Measurements from ENCODE around the gene KRTAP10-7. TPM values are rescaled to one million over a fixed set of nuclear protein-coding genes. Genes with fewer than 3 reads are reported as not detected.
A peak's percentile ranks its signal among the peaks of the same experiment; 100 is the strongest.
"Not testable (repeated sequence)": the region's sequence is repeated elsewhere in the genome, so short reads cannot be mapped to it uniquely, and the experiment has no call there.

KRTAP10-7 gene
- total RNA-seq (2016; rRNA removed; fragmentation: Illumina TruSeq; extraction: Trizol): not detected in 2 replicates
- total RNA-seq (2016; cell fraction: cytosol; rRNA removed; fragmentation: Illumina TruSeq; extraction: Trizol; ENCODE audit: low read depth): not detected in 2 replicates
- total RNA-seq (2016; cell fraction: insoluble cytoplasmic fraction; rRNA removed; fragmentation: Illumina TruSeq; extraction: Trizol): not detected in 2 replicates
- not detected in 2 replicates for total RNA-seq (2016; cell fraction: membrane; rRNA removed; fragmentation: Illumina TruSeq; extraction: Trizol)
- not detected in 2 replicates for total RNA-seq (2016; cell fraction: nucleus; rRNA removed; fragmentation: Illumina TruSeq; extraction: Trizol)
- not detected in 2 replicates for polyA plus RNA-seq (2011; rRNA removed)
- polyA plus RNA-seq (2011; cell fraction: cytosol; rRNA removed): not detected in 2 replicates
- polyA plus RNA-seq (2011; cell fraction: nucleus; rRNA removed): not detected in 2 replicates
- not detected in 2 replicates for polyA plus RNA-seq (2012)
- not detected in 2 replicates for polyA plus RNA-seq (2016; cell fraction: cytosol; fragmentation: Illumina TruSeq; extraction: Trizol; ENCODE audit: low read depth)
- polyA plus RNA-seq (2016; cell fraction: insoluble cytoplasmic fraction; fragmentation: Illumina TruSeq; extraction: Trizol; ENCODE audit: low read depth): not detected in 2 replicates
- not detected in 2 replicates for polyA plus RNA-seq (2016; cell fraction: membrane; fragmentation: Illumina TruSeq; extraction: Trizol; ENCODE audit: low read depth)
- polyA plus RNA-seq (2016; cell fraction: nucleus; fragmentation: Illumina TruSeq; extraction: Trizol; ENCODE audit: insufficient read depth, low read depth): not detected in 2 replicates
- polyA minus RNA-seq (2011; rRNA and poly(A)+ RNA removed; ENCODE audit: low replicate concordance): not detected in 2 replicates
- polyA minus RNA-seq (2011; cell fraction: cytosol; rRNA and poly(A)+ RNA removed): not detected in 2 replicates
- polyA minus RNA-seq (2011; cell fraction: nucleus; rRNA and poly(A)+ RNA removed): not detected in 2 replicates
- not detected for Bru-seq, nascent RNA
- not detected for BruChase-seq, experiment 1, labeled RNA remaining after a 6-hour chase
- not detected for BruChase-seq, experiment 2, labeled RNA remaining after a 2-hour chase
- long read RNA-seq, experiment 1: 0 reads
- long read RNA-seq, experiment 2: 0 reads

- WGBS (ENCODE audit: low lambda C conversion rate): 59% methylated on average over 17 of the region's 23 CpGs
- H3K36me3 ChIP-seq (replicated peaks in 1 of 2; ENCODE audit: control insufficient read depth in 1 of 2, insufficient read depth in 2 of 2, low read length in 2 of 2); DNase-seq (ENCODE audit: low spot score); H2AFZ ChIP-seq (ENCODE audit: low read length); H3K9me3 ChIP-seq (ENCODE audit: low read length); BruUV-seq (replicated peaks); POLR2A ChIA-PET; intact Hi-C loops (cut with micrococcal nuclease; ENCODE audit: unreplicated experiment); H4K20me1 ChIP-seq (ENCODE audit: insufficient read depth, low read length); H3K27me3 ChIP-seq (ENCODE audit: control insufficient read depth in 1 of 2, insufficient read depth in 2 of 2, low read length in 2 of 2); H3K79me2 ChIP-seq (ENCODE audit: insufficient read depth, low read length); ATAC-seq; H3K27ac ChIP-seq (ENCODE audit: extremely low read length, insufficient read depth, low read length); FAIRE-seq; H3K4me3 ChIP-seq (replicated peaks in 1 of 3; ENCODE audit: insufficient read depth in 1 of 3, low read depth in 2 of 3, low read length in 3 of 3); in situ Hi-C loops (cut with HindIII; ENCODE audit: extremely low pct_ligation_motif_present, low pct_unique_long_range_greater_than_20kb); H3K4me2 ChIP-seq (ENCODE audit: low read depth, low read length); CTCF ChIA-PET (ENCODE audit: low intra/inter-chr PET ratio, low total read pairs); H3K4me1 ChIP-seq (ENCODE audit: insufficient read depth, low read length); H3K9ac ChIP-seq (ENCODE audit: insufficient read depth, low read depth, low read length): not testable (repeated sequence)
- 0 out of 2 replicates have a peak, but pooled peaks have one; percentile 2 for TF ChIP-seq ZMYM3 (CRISPR knock-in tag; IDR thresholded peaks at IDR 0.05)
These were observed at the start of gene KRTAP10-7 for GRCh38 chr21:44600118-44600978. Gene KRTAP10-7 (plus strand): TSS chr21:44600597. CDS start chr21:44600622, 25 bp downstream.

GRCh38 chr21:44550807-44551206, 49.6 kb upstream of the KRTAP10-7 start:
- H3K27me3 ChIP-seq (ENCODE audit: control insufficient read depth in 1 of 2, insufficient read depth in 2 of 2, low read length in 2 of 2): peaks cover 0 to 3% of the 10 kb centered on the region in 2 experiments; a peak in 2 of 5 replicates
- no peaks in the 10 kb centered on the region for H3K9me3 ChIP-seq (ENCODE audit: low read length)
- no peak for FAIRE-seq
- H3K9ac ChIP-seq (ENCODE audit: insufficient read depth, low read depth, low read length): no peak overlapping the region
- intact Hi-C loops (cut with micrococcal nuclease; ENCODE audit: unreplicated experiment): no loop called here
- H2AFZ ChIP-seq (ENCODE audit: low read length): no peak overlapping the region
- no peak overlapping the region for H3K27ac ChIP-seq (ENCODE audit: extremely low read length, insufficient read depth, low read length)
- no peaks in the 10 kb centered on the region for H4K20me1 ChIP-seq (ENCODE audit: insufficient read depth, low read length)
- BruUV-seq (replicated peaks): no TSS peak
- 0 out of 2 replicates have a peak, but pooled peaks have one; percentile 54 for TF ChIP-seq ZMYM3 (CRISPR knock-in tag; IDR thresholded peaks at IDR 0.05)
- TF ChIP-seq ZBTB3 (CRISPR knock-in tag; IDR thresholded peaks at IDR 0.05; ENCODE audit: borderline replicate concordance, low read depth): no peak
- no peak for TF ChIP-seq NAIF1 (CRISPR knock-in tag; IDR thresholded peaks at IDR 0.05; ENCODE audit: borderline replicate concordance)
- 52% methylated on average over 4 of the region's 10 CpGs for WGBS (ENCODE audit: low lambda C conversion rate)
- H3K36me3 ChIP-seq (replicated peaks in 1 of 2; ENCODE audit: control insufficient read depth in 1 of 2, insufficient read depth in 2 of 2, low read length in 2 of 2): no peaks in the 10 kb centered on the region
- H3K4me1 ChIP-seq (ENCODE audit: insufficient read depth, low read length): no peaks in the 10 kb centered on the region; the same call in 1 of the 2 replicates
- H3K4me3 ChIP-seq (replicated peaks in 1 of 3; ENCODE audit: insufficient read depth in 1 of 3, low read depth in 2 of 3, low read length in 3 of 3): no peak overlapping the region
- POLR2A ChIA-PET: no interaction called here
- no peak for ATAC-seq
- in situ Hi-C loops (cut with HindIII; ENCODE audit: extremely low pct_ligation_motif_present, low pct_unique_long_range_greater_than_20kb): no loop called here
- no peak overlapping the region for H3K4me2 ChIP-seq (ENCODE audit: low read depth, low read length)
- no peak for DNase-seq (ENCODE audit: low spot score)
- no peaks in the 10 kb centered on the region for H3K79me2 ChIP-seq (ENCODE audit: insufficient read depth, low read length)
- CTCF ChIA-PET (ENCODE audit: low intra/inter-chr PET ratio, low total read pairs): no interaction called here

Measured in HepG2 (cell line).